HL-60/S4 (cell line): ENCODE results near the gene COL6A5.
"Not testable (repeated sequence)": the region's sequence is repeated elsewhere in the genome, so short reads cannot be mapped to it uniquely, and the experiment has no call there.

Experiments
- in situ Hi-C: fragments of 300-500 bp; cut with MboI; formaldehyde crosslinking; loops from 2 replicates; pipeline ENCODE4 v1.14.3; 2022; ENCODE audit warnings: low sequenced_read_pairs

Gene COL6A5

DNA sequence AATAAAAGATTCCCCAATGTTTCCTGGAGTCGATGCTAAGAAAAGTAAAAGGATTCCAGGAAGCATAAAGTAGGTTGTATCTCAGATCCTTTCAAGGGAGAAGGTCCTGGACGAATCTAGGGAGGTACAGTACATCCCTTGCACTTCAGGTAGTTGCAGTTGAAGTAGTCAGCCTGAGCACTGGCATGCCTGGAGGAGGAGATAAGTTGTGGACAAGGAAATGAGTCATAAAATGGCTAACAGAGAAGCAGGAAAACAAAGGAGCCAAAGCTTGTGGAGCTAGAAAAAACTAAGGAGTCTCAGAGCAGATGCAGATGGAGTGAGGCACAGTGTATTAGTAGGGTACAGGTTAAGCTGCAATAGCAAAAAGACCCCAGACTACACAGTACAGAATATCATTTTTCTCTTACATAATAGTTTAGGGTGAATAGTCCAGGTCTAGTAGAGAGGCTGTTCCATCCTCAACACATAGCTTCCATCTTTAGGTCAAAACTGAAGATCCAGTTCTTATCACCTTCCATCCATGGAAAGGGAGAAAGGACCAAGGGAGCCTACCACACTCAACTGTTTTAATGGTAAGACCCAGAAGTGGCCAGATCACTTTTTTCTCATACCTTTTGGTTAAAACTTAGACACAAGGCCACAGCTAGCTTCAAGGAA lies 41.3 kb downstream of the COL6A5 start:
- in situ Hi-C loops: no loop called here

DNA sequence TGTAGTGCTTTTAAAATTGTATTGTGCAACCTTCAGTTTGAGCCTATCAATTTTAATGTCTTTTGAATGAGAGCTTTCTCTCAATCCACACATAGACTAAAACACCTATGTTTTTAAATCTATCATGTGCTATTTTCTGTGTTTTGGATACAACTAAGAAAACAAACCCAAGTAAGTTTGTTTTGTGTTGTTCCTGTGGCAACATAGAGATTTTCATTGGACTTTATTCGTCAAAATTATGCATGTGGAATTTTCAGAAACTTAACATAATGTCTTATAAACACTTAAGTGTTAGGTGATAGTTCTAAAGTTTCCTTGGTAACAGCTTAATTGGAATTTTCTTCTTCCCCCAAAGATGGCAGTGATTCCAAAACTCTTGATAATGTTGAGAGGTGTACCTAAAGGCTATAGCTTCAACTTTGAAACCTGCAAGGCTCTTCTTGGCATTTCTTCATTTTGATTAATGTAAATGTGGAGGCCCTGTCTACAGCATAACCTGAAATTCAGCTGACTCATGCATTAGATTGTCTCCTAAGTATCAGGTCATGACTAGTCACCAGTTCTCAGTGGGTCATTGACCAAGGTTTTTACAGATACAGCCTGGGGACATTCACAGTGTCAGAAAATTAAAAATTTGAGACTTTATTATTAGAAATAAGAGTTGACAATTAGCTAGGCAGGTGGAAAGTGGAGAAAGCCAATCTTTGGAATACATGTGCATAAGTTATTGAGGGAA lies 44.4 kb downstream of the COL6A5 start:
- in situ Hi-C loops: no loop called here

DNA sequence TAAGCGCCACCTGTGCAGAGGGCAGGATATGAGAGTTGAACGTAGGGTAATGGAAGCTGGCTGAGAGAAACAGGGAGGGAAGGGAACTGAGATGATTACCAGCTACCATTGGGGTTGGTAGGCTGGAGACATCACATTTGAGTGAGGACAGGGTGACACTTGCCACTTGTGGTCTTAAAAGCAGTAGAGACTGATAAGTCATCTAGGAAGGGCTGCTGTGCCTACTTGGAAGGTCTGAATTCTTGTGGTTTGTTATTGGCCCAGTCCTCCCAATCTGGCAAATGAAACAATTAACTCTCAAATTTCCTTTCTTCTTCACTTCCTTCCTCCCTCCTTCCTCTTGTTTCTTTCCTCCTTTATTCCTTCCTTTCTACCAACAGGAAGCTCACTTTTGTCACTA lies 46.8 kb downstream of the COL6A5 start:
- in situ Hi-C loops: no loop called here

DNA sequence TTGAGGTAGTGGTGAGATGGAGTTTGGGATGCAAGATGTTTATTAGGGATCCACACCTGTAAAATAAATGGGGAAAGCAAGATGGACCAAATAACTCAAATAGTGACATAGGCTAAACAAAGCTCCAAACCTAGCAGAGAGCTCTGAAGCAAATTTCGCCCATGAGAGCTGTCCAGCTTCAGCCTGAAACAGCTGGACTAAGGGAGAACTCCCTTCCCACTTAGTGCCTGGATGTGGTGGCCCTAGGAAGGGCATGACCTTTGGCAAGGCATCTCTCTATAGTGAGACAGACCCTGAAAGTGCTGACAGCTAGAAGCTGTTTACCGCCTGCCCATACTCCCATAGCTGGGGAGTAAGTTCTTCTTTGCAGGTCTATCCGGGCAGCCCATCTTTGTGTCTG lies 48.1 kb downstream of the COL6A5 start:
- in situ Hi-C loops: no loop called here

DNA sequence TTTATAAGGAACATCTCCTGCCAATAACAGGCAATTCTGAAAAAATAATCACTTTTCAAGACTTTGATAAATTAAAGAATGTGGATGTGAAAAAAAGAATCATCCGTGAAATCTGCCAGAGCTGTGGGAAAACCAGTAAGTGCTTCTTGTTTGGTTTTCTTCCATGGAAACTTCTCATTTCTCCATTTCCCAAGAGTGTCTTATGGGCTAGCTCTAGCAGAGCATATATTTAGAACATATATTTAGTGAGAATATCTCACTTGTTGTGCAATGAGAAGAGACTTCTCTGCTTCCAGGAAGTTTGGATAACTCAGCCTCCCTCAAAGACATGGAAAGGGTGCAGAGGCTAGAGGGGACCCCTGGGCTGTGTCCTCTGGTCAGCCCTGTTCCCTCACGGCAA lies 49.9 kb downstream of the COL6A5 start:
- in situ Hi-C loops: no loop called here

DNA sequence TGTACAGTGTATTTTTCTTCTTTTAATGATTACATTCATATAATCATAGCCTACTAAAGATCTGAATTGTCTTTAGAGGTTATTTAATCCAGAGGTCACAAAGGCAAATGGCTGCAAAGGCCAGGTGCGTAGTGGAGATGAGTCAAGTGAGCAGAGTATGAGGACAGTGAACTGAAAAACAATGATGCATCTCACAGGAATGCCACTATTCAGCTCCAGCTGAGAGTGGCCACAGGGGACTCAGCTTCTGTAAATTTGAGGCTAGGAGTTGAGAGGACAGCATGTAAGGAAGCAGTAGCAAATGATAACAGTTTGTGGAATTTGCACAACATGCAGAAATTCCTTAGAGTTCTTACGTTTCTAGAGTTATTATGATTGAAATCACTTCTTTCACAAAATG lies 50.4 kb downstream of the COL6A5 start:
- in situ Hi-C loops: no loop called here

DNA sequence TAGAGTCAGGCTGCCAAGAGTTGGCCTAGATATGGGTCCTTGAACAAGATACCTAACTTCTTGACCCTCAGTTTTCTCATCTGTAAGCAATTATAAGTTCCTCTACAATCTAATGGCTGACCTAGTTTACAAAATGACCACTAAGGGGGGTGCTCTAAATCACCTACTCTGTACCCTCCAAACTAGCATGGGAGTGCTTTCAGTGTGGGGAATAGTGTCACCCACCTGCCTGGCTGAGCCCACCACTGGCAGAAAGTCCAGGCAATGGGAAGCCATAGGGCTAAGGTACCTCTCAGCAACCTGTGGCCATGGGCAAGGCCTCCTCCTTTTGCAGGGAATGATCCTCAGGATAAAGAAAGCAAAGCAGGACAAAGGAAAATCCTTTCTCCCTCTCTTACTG lies 58.9 kb downstream of the COL6A5 start:
- in situ Hi-C loops: no loop called here

DNA sequence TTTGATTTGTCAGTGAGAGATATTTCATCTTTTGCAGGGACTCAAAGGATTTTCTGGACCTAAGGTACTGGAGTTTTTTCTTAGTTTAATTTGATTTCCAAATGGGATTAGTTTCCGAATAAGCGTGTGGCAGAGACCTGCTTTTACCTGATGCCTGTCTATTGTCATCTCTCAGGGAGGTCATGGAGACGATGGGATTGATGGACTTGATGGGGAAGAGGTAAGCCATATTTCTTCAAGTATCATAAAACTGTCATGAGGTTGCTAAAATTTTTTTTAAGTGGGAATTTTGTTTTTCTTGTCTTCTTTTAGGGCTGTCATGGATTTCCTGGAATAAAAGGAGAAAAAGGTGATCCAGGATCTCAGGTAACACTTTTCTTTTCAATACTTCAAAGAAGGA lies 60.5 kb downstream of the COL6A5 start:
- in situ Hi-C loops: no loop called here

DNA sequence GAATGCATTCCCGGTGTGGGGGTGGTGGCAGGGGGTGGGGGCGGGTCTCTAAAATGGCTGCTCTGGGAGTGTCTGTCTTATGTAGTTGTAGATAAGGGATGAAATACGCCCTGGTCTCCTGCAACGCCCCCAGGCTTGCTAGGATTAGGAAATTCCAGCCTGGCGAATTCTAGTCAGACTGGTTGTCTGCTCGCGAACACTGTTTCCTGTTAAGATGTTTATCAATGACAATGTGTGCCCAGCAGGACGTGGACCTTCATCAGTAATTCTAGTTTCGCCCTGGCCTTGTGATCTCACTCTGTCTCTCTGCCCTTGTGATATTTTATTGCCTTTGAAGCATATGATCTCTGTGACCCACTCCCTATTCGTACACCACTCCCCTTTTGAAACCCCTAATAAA lies 62.8 kb downstream of the COL6A5 start:
- in situ Hi-C loops: not testable (repeated sequence)

DNA sequence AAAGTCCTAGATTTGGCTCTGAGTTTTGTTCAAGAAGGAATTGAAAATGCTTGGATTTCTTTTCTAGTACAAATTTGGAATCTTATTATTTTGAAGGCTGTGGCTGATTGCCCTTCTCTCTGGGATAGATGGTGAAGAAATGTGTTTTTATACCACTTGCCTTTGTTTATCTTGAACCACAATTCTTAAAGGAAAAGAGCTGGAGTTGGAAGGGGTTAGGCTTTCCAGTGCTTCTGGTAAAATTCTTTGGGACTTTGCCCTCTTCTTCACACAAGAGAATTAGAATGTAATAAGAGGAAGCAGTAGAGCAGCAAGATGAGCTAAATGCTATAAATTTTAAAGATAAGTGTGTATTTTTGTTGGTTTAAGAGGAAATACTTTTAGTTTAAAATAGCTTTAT lies 65.8 kb downstream of the COL6A5 start:
- in situ Hi-C loops: no loop called here

DNA sequence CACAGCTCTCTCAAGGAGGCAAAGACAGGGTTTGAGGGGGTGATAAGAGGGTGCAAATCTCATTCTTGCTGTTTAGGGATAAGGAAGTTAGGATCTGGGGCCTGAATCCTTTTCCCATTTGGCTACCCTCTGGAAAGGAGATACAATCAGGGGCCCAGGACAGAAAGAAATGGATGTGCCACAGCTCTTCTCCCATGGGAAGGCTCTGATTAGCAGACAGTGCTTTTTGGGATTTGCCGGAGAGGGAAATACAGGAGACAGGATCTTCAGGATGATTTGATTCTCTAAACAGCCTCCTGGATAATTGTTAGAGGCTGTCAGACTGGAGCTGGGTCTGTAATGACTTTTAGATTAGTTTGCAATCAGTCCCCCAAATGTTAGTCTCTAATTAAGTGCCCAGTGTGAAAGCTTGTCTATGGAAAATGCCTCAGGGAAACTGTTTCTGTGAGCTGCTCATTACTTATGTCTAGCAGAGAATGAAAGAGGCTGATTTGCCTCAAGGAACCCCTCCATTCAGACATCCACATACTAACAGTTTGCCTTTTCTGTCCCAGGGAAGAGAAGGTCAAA lies 67.6 kb downstream of the COL6A5 start:
- in situ Hi-C loops: no loop called here

DNA sequence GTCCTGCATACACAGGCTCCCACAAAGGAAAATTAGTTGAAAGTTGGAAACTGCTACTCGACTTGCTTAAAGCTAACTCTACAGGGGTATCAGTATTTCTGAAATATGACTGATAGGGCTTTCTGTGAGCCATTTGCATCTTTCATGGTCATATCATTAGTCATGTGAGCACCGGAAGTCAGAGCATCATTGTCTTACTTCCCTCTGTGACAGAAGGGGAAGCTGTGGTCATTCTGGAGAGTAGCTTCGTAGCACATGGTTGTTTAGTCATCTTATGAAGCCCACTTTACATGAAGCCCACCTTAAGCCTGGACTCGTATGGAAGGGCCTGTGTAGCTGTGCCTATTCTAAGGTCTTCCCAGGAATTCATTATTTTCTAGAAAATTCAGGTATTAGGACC lies 69.0 kb downstream of the COL6A5 start:
- in situ Hi-C loops: no loop called here

DNA sequence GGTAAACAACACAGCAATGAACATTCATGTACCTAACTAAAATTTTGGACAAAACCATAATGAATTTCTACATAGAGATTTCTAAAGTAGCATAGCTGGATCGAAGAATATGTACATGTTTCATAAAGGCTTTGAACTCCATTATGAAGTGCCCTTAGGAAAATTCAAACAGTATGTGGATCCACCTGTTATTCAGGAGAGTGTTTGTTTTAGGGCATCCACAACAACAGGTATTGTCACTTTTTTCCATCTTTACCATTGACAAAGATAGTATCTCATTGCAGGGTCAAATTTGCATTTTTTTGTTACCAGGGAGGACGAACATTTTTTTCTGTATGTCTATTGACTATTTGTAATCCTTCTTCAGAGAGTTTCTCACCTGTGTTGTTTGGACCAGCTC lies 75.0 kb downstream of the COL6A5 start:
- in situ Hi-C loops: no loop called here

DNA sequence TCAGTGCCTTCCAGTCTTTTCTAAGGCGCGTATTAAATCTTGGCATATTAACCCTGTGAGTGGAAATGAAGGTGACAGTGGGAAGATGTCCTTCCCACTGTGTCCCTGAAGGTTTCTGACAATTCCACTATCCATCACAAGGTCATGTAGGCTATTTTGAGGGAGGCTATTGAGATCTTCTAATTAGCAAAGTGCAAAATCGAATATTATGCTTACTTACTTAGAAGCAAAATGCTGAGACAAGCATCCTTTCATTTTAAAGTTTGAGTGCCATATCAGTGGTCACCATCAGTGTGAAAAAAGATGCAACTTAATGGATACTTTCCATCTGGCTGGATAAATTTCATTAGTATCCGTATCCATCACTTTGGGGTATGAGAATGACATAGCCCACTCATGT lies 77.6 kb downstream of the COL6A5 start:
- in situ Hi-C loops: no loop called here

DNA sequence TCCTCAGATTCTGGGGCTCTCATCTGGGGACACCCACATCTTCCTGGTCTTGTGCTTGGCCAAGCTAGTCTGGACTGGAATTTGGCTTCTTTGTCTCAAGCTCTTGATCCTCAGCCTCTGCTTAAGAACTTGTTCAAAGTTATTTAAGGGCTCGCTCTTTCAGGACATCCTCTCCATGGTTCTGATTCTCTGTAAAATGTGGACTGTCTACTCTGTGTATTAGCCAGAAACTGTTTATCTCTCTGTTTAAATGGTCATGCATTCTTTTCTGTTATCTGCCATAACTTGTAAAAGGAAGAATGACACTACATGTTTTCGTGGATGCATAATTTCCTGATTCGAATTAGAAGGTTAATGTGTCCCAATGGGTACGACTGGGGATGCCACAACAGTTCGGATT lies 79.4 kb downstream of the COL6A5 start:
- in situ Hi-C loops: no loop called here

DNA sequence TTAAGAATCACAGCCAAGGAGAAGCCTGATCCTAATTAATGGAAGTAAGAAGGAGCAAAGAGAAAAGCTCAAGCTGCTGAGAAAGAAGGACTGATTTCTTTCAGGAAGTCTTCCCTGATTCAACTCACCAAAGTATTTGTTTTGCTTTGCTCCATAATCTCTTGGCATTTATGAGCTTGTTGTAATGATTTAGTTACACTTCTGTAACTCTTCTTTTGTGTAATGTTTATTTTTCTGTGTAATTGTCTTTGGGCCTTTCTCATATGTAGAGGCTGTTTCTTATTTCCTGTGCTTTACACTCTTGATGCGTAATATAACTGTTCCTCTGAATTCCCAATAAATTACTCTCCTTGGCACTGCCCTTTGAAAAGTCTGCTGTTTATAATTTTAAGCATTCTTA lies 80.0 kb downstream of the COL6A5 start:
- in situ Hi-C loops: no loop called here

DNA sequence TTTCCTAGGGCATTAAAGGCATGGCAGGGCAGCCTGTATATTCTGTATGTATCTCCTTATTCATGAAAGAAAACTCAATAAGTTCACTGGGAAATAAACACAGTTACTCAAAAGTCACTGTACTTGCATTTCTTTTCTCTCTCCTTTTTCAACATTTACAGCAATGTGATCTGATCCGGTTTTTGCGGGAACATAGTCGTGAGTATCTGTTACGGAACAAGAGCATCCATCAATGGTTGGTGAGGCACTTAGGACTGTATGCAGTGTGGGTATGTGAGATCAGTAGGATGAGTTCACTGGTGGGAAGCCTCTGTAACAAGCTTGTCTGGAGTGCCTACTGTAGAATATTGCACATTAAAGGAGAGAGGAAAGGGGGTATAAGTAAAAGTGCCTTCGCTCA lies 80.7 kb downstream of the COL6A5 start:
- in situ Hi-C loops: no loop called here

DNA sequence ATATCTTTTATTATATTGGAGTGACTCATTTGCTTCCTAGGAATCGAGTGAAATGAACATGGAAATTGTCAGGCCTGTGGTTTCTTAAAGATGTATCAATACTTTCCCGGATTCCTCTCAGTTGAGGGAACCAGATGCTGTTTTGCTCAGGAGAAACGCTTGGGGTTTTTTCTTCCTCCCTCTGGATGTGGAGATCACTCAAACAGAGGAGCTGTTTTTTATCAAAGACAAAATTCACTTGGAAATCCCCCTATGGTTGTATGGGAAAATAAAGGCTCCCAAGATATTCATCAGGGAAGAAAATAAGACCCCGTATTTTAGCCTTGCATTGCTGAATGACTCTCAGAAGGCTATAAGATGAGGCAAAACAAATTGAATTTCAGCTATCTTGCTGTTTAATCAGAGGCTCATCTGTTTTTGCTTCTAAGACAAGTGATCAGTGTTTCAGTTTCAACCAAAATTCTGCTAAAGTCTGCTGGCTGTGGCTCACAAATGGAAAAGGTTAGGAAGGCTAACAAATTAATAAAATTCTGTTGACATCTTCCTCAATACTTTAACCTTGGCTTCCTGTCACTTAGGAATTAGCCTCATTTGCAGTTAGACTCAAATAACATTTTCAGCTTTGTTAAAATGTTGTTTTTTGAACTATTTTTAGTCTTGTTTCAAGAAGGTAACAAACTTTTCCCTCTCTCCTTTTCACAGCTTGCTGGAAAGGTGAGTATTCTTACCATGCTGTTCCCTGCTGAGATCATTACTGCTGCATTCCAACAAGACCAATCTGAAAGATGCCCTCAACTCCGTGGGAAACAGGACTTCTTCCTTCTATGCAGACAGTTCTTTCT lies 83.6 kb downstream of the COL6A5 start:
- in situ Hi-C loops: no loop called here

DNA sequence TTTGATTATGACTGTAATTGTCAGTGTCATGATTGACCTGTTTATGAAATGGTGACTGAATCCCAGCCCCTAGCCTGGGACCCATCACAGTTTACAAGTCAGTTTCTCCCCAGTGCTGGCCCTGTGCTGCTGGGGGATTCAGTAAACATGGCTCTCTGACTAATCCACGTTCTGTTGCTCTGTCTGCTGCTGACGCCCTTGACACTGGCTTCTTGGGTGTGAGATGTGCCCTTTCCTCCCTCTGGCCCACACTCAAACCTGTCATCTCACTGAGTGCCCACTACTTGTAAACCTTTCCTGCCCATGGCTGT lies 84.2 kb downstream of the COL6A5 start:
- in situ Hi-C loops: no loop called here

DNA sequence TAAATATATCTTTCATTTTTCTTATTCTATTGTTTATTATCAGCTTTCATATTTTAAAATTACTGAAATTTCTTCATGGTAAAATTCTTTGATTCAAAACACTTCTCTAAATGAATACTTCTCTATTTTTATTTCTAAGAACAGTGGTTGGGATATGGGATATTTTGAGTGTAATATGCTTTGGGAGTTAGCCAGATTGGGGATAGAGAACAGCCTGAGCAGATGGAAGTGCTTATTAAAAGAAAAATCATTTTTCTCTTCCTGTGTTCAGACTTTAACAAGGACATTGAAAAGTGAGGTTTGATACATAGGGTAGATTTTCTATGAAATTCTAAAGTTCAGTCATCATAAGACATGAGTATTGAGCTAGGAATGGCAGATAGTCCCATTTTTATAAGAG lies 84.8 kb downstream of the COL6A5 start:
- in situ Hi-C loops: no loop called here

DNA sequence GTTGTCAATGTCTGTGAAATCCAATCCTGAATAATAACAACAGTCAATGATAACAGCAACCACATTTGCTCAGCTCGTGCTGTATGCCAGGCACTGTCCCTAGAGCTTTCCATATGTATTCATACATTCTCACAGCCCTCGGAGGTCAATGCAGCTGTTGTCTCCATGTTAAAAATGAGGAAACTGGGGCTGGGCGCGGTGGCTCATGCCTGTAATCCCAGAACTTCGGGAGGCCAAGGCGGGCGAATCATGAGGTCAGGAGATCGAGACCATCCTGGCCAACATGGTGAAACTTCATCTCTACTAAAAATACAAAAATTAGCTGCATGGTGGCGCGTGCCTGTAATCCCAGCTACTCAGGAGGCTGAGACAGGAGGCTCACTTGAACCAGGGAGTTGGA lies 86.6 kb downstream of the COL6A5 start:
- in situ Hi-C loops: not testable (repeated sequence)

DNA sequence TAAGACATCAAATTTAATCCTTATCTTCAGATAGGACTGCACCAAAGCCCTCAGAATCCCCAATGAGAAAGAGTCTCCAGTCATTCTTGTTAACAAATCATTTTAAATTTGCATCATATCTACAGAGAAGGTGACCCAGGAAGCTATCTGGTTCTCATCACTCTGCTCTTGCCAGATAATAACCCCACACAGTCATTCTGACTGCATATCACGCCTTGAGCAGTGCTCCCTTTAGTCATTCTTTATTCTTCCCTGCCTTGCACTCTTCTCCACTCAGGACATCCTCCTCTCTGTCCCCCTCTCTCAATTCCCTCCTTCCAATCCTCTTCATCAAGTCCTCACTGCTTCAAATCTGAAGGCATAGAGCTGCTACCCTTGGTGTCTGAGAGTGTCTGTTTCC lies 87.8 kb downstream of the COL6A5 start:
- in situ Hi-C loops: no loop called here
